ENCODE measurements around the gene PRKCH. TPM values are rescaled to one million over a fixed set of nuclear protein-coding genes. Genes with fewer than 3 reads are reported as not detected.
A peak's percentile ranks its signal among the peaks of the same experiment; 100 is the strongest.

Gene PRKCH
- total and polyA plus RNA-seq, 10 of the 15 experiments (the other 5 are each of a cell fraction or from before 2014, with no cell fraction given): 10.7 to 140 (median 33.2) TPM

GRCh38 chr14:61379639-61380184 is 58.3 kb downstream of the PRKCH start (continued):
- TF ChIP-seq ZNF207 (IDR thresholded peaks at IDR 0.05; ENCODE audit: borderline replicate concordance) (no peak), PAX5 (IDR thresholded peaks at IDR 0.05; ENCODE audit: borderline replicate concordance, low read depth, low read length) (no peak), JUNB (IDR thresholded peaks at IDR 0.05) (no peak), ZNF274 (IDR thresholded peaks at IDR 0.05; ENCODE audit: insufficient read depth, insufficient read length) (no peak), IKZF1 (conservative IDR thresholded peaks at IDR 0.05) (peak; percentile 93), NFIC (IDR thresholded peaks at IDR 0.05; ENCODE audit: low read depth, low read length) (peak; percentile 39), ZBED1 (IDR thresholded peaks at IDR 0.05; ENCODE audit: borderline replicate concordance) (peak; percentile 32; the same call in 1 of the 2 replicates), NBN (IDR thresholded peaks at IDR 0.05) (peak; percentile 90), CHD2 (IDR thresholded peaks at IDR 0.05; ENCODE audit: borderline replicate concordance, low read depth, low read length) (no peak), BRCA1 (IDR thresholded peaks at IDR 0.05; ENCODE audit: low read depth, low read length) (no peak), SMC3 (IDR thresholded peaks at IDR 0.05; ENCODE audit: borderline replicate concordance, low read length) (no peak), KLF5 (IDR thresholded peaks at IDR 0.05; ENCODE audit: partially characterized antibody) (no peak), E2F8 (IDR thresholded peaks at IDR 0.05; ENCODE audit: low read depth, partially characterized antibody) (no peak), MLLT1 (IDR thresholded peaks at IDR 0.05) (peak; percentile 55; the same call in 1 of the 2 replicates), BCL3 (IDR thresholded peaks at IDR 0.05; ENCODE audit: borderline replicate concordance, insufficient read depth, low read depth, low read length, poor library complexity, severe bottlenecking) (peak; percentile 31), RAD51 (IDR thresholded peaks at IDR 0.05) (no peak; the same call in 1 of the 2 replicates), MTA2 (IDR thresholded peaks at IDR 0.05; ENCODE audit: low read depth) (peak; percentile 79), ATF7 (IDR thresholded peaks at IDR 0.05; ENCODE audit: low read depth) (peak; percentile 51; the same call in 1 of the 2 replicates), EZH2 (IDR thresholded peaks at IDR 0.05; ENCODE audit: borderline replicate concordance, control insufficient read depth, low read depth, low read length) (no peak)
- TF ChIP-seq, protein P1, sequence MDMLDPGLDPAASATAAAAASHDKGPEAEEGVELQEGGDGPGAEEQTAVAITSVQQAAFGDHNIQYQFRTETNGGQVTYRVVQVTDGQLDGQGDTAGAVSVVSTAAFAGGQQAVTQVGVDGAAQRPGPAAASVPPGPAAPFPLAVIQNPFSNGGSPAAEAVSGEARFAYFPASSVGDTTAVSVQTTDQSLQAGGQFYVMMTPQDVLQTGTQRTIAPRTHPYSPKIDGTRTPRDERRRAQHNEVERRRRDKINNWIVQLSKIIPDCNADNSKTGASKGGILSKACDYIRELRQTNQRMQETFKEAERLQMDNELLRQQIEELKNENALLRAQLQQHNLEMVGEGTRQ (IDR thresholded peaks at IDR 0.05; ENCODE audit: borderline replicate concordance, low read depth, low read length): no peak
- TF ChIP-seq, protein P2, sequence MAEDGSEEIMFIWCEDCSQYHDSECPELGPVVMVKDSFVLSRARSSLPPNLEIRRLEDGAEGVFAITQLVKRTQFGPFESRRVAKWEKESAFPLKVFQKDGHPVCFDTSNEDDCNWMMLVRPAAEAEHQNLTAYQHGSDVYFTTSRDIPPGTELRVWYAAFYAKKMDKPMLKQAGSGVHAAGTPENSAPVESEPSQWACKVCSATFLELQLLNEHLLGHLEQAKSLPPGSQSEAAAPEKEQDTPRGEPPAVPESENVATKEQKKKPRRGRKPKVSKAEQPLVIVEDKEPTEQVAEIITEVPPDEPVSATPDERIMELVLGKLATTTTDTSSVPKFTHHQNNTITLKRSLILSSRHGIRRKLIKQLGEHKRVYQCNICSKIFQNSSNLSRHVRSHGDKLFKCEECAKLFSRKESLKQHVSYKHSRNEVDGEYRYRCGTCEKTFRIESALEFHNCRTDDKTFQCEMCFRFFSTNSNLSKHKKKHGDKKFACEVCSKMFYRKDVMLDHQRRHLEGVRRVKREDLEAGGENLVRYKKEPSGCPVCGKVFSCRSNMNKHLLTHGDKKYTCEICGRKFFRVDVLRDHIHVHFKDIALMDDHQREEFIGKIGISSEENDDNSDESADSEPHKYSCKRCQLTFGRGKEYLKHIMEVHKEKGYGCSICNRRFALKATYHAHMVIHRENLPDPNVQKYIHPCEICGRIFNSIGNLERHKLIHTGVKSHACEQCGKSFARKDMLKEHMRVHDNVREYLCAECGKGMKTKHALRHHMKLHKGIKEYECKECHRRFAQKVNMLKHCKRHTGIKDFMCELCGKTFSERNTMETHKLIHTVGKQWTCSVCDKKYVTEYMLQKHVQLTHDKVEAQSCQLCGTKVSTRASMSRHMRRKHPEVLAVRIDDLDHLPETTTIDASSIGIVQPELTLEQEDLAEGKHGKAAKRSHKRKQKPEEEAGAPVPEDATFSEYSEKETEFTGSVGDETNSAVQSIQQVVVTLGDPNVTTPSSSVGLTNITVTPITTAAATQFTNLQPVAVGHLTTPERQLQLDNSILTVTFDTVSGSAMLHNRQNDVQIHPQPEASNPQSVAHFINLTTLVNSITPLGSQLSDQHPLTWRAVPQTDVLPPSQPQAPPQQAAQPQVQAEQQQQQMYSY (CRISPR knock-in tag; IDR thresholded peaks at IDR 0.05): no peak

All from GM12878 (cell line).